HTR-8/SVneo (cell line): ENCODE data around the gene RBBP4.
"Not testable (repeated sequence)": the region's sequence is repeated elsewhere in the genome, so short reads cannot be mapped to it uniquely, and the experiment has no call there.

Experiments used
- DNase-seq: peaks from one replicate; pipeline ENCODE4 v3.0.0; 2011; ENCODE audit warnings: low spot score, mixed read lengths; ENCODE audit not compliant: insufficient read length
- FAIRE-seq: peaks from 2 replicates; lab custom pipeline; 2011; peaks lifted over from hg19 to GRCh38; lab: Jason Lieb, UNC

The RBBP4 gene

GRCh38 chr1:32636914-32637645 lies 13.9 kb upstream of the RBBP4 start:
- DNase-seq (no peak), FAIRE-seq (no peak)

GRCh38 chr1:32639489-32640075 lies 11.4 kb upstream of the RBBP4 start:
- no peak for FAIRE-seq
- no peak for DNase-seq

- FAIRE-seq, DNase-seq: not testable (repeated sequence)
These were observed 8.6 kb upstream of the RBBP4 start for GRCh38 chr1:32642292-32642827.

GRCh38 chr1:32644426-32644825 lies 6.6 kb upstream of the RBBP4 start:
- FAIRE-seq (no peak), DNase-seq (no peak)

- no peak for FAIRE-seq
These were observed 3.5 kb upstream of the RBBP4 start for GRCh38 chr1:32647308-32648134.

GRCh38 chr1:32650248-32650751 lies 708 bp upstream of the RBBP4 start, which contains the start of gene ZBTB8OS:
TSS of gene ZBTB8OS (minus strand) at chr1:32650550. CDS start at chr1:32650529, 21 bp downstream.
- FAIRE-seq (peak; percentile 13), DNase-seq (peak; percentile 91)

More at GRCh38 chr1:32647308-32648134, 3.5 kb upstream of the RBBP4 start:
- no peak for DNase-seq

GRCh38 chr1:32651461-32652073 lies 559 bp downstream of the RBBP4 start:
- no peak for FAIRE-seq

GRCh38 chr1:32652244-32652962 lies 1.4 kb downstream of the RBBP4 start:
- DNase-seq (no peak), FAIRE-seq (no peak)

More at GRCh38 chr1:32651461-32652073, 559 bp downstream of the RBBP4 start:
- DNase-seq: no peak

GRCh38 chr1:32659581-32659980 lies 8.6 kb downstream of the RBBP4 start:
- DNase-seq (no peak), FAIRE-seq (no peak)

GRCh38 chr1:32665915-32666314 lies 14.9 kb downstream of the RBBP4 start:
- FAIRE-seq: no peak
- DNase-seq: no peak

GRCh38 chr1:32666901-32667566 lies 16.0 kb downstream of the RBBP4 start:
- FAIRE-seq (no peak), DNase-seq (no peak)

- FAIRE-seq, DNase-seq: not testable (repeated sequence)
These were observed 17.7 kb downstream of the RBBP4 start for GRCh38 chr1:32668716-32669115.

GRCh38 chr1:32676945-32677344 lies 25.9 kb downstream of the RBBP4 start:
- DNase-seq (no peak), FAIRE-seq (no peak)

- FAIRE-seq, DNase-seq: not testable (repeated sequence)
These were observed 29.0 kb downstream of the RBBP4 start for GRCh38 chr1:32679993-32680392.

GRCh38 chr1:32680642-32681041 lies 29.6 kb downstream of the RBBP4 start:
- FAIRE-seq (no peak), DNase-seq (no peak)

- FAIRE-seq: no peak
These were observed 30.5 kb downstream of the RBBP4 start for GRCh38 chr1:32681509-32681908.

GRCh38 chr1:32681999-32682398 lies 31.0 kb downstream of the RBBP4 start:
- FAIRE-seq (no peak), DNase-seq (no peak)

More at GRCh38 chr1:32681509-32681908, 30.5 kb downstream of the RBBP4 start:
- no peak for DNase-seq

- DNase-seq (no peak), FAIRE-seq (no peak)
These were observed 32.4 kb downstream of the RBBP4 start for GRCh38 chr1:32683397-32683796.
